Measurements from ENCODE around the gene N4BP2L2. TPM values are rescaled to one million over a fixed set of nuclear protein-coding genes. Genes with fewer than 3 reads are reported as not detected.

The N4BP2L2 gene
- total and polyA plus RNA-seq, 2 of the 4 experiments (the other 2 are of a cell fraction): 28.7 to 34.6 TPM

- BruUV-seq (replicated peaks): no TSS peak
- DNase-seq: peak; percentile 15
- peak; percentile 77 for ATAC-seq (ENCODE audit: low read depth)
These were observed 84.6 kb downstream of the N4BP2L2 start for GRCh38 chr13:32453981-32454380.

More at GRCh38 chr13:32453981-32454380, 84.6 kb downstream of the N4BP2L2 start:
- Histone ChIP-seq H4K5ac (ENCODE audit: low read depth, low read length) (no peak overlapping the region), H3K23ac (ENCODE audit: low read depth, low read length) (no peak overlapping the region), H3K27me3 (ENCODE audit: control insufficient read depth, insufficient read depth, low read length) (no peaks in the 10 kb centered on the region), H3K18ac (ENCODE audit: low read depth, low read length) (no peak overlapping the region), H3K79me1 (ENCODE audit: low read depth in 1 of 2, low read length in 2 of 2) (0 out of 4 replicates have a peak, but pooled peaks cover 0 to 3% of the 10 kb centered on the region in 2 experiments), H2BK15ac (ENCODE audit: low read depth, low read length) (no peak overlapping the region), H2BK120ac (ENCODE audit: low read depth, low read length) (no peak overlapping the region), H3K9me3 (ENCODE audit: control insufficient read depth, insufficient read depth, low read length) (peaks cover 15% of the 10 kb centered on the region), H4K8ac (ENCODE audit: low read depth in 2 of 2, low read length in 2 of 2) (no peak overlapping the region), H3K9ac (ENCODE audit: low read depth, low read length) (no peak overlapping the region), H3K4me2 (ENCODE audit: low read depth, low read length) (no peak overlapping the region), H2BK5ac (ENCODE audit: low read depth, low read length, poor library complexity, severe bottlenecking) (no peak overlapping the region), H3K14ac (replicated peaks; ENCODE audit: low read depth, low read length) (no peak overlapping the region), H3K4me1 (ENCODE audit: control insufficient read depth, insufficient read depth, low read length) (no peaks in the 10 kb centered on the region), H2AFZ (replicated peaks; ENCODE audit: low read length, poor library complexity) (no peak overlapping the region), H3K36me3 (ENCODE audit: control insufficient read depth, insufficient read depth, low read length) (no peaks in the 10 kb centered on the region), H3K4me3 (ENCODE audit: insufficient read depth, low read depth, low read length) (no peak overlapping the region), H3K9me1 (ENCODE audit: insufficient read depth, low read length) (no peaks in the 10 kb centered on the region), H4K91ac (ENCODE audit: insufficient read depth, low read depth, low read length) (no peak overlapping the region), H2AK9ac (replicated peaks; ENCODE audit: low read depth, low read length, poor library complexity) (no peak overlapping the region), H2AK5ac (ENCODE audit: low read depth, low read length) (no peak overlapping the region), H3K4ac (ENCODE audit: low read depth, low read length) (no peak overlapping the region), H2BK20ac (ENCODE audit: low read depth, low read length) (no peak overlapping the region), H4K20me1 (ENCODE audit: insufficient read depth, low read length) (no peaks in the 10 kb centered on the region), H3K56ac (ENCODE audit: extremely low read depth, insufficient read depth, low read length) (no peak overlapping the region), H3K27ac (ENCODE audit: insufficient read depth, low read length) (no peak overlapping the region)
- POLR2A ChIA-PET (ENCODE audit: unreplicated experiment): interaction anchor here (0.6 kb wide), 1 partner anchor 83 kb away, joined by 3 read pairs; no protein-coding TSS in a partner anchor
- dilution Hi-C loops (cut with HindIII; ENCODE audit: low sequenced_read_pairs, unreplicated experiment) (no loop called here), in situ Hi-C loops (cut with MboI; ENCODE audit: low sequenced_read_pairs) (no loop called here), intact Hi-C loops (cut with micrococcal nuclease) (no loop called here)
- WGBS, 2 experiments (ENCODE audit: extremely low coverage in 2 of 2, insufficient read length in 1 of 2): no CpG with 5 or more reads among the region's 1 CpG
- CTCF ChIA-PET: no interaction called here
- TF ChIP-seq MXI1 (IDR thresholded peaks at IDR 0.05; ENCODE audit: borderline replicate concordance, low read depth, low read length) (no peak), FOS (IDR thresholded peaks at IDR 0.05; ENCODE audit: low read depth, low read length) (no peak), CHD1 (IDR thresholded peaks at IDR 0.05; ENCODE audit: low read depth, low read length) (no peak), POLR2A (IDR thresholded peaks at IDR 0.05; ENCODE audit: low read depth, low read length) (no peak), MAFK (IDR thresholded peaks at IDR 0.05; ENCODE audit: low read depth, low read length) (no peak), NFE2L2 (IDR thresholded peaks at IDR 0.05; ENCODE audit: low read depth, low read length) (no peak), RCOR1 (IDR thresholded peaks at IDR 0.05; ENCODE audit: insufficient replicate concordance, low read length) (no peak), USF2 (IDR thresholded peaks at IDR 0.05; ENCODE audit: low read depth, low read length) (no peak), SMC3 (IDR thresholded peaks at IDR 0.05; ENCODE audit: low read depth, low read length) (no peak), MAZ (IDR thresholded peaks at IDR 0.05; ENCODE audit: borderline replicate concordance, low read depth, low read length) (no peak), RAD21 (IDR thresholded peaks at IDR 0.05; ENCODE audit: low read length) (no peak)
- TF ChIP-seq, protein P1, sequence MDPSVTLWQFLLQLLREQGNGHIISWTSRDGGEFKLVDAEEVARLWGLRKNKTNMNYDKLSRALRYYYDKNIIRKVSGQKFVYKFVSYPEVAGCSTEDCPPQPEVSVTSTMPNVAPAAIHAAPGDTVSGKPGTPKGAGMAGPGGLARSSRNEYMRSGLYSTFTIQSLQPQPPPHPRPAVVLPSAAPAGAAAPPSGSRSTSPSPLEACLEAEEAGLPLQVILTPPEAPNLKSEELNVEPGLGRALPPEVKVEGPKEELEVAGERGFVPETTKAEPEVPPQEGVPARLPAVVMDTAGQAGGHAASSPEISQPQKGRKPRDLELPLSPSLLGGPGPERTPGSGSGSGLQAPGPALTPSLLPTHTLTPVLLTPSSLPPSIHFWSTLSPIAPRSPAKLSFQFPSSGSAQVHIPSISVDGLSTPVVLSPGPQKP (IDR thresholded peaks at IDR 0.05; ENCODE audit: borderline replicate concordance, low read depth, low read length): no peak
- TF ChIP-seq, protein P2, sequence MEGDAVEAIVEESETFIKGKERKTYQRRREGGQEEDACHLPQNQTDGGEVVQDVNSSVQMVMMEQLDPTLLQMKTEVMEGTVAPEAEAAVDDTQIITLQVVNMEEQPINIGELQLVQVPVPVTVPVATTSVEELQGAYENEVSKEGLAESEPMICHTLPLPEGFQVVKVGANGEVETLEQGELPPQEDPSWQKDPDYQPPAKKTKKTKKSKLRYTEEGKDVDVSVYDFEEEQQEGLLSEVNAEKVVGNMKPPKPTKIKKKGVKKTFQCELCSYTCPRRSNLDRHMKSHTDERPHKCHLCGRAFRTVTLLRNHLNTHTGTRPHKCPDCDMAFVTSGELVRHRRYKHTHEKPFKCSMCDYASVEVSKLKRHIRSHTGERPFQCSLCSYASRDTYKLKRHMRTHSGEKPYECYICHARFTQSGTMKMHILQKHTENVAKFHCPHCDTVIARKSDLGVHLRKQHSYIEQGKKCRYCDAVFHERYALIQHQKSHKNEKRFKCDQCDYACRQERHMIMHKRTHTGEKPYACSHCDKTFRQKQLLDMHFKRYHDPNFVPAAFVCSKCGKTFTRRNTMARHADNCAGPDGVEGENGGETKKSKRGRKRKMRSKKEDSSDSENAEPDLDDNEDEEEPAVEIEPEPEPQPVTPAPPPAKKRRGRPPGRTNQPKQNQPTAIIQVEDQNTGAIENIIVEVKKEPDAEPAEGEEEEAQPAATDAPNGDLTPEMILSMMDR (conservative IDR thresholded peaks at IDR 0.05; ENCODE audit: low read depth, low read length): no peak

Data from IMR-90 (cell line).